Activated B cell treated with CpG ODN at 0.5 μM for 24 hours (primary cell): ENCODE results near the gene SLC16A4. TPM values are rescaled to one million over a fixed set of nuclear protein-coding genes. Genes with fewer than 3 reads are reported as not detected.
"Not testable (repeated sequence)": the region's sequence is repeated elsewhere in the genome, so short reads cannot be mapped to it uniquely, and the experiment has no call there.

ENCODE experiments used
- ATAC-seq: fragments of 200-7000 bp; cut with Tn5 transposase; one replicate; pipeline ENCODE4 v1.10.0; 2021; ENCODE audit warnings: low read depth, mild to moderate bottlenecking, moderate library complexity
- CTCF ChIA-PET: fragments of 350-600 bp; sonication (Branson Sonifier 250); formaldehyde crosslinking; loops from one replicate; lab custom pipeline; 2021; ENCODE audit warnings: antibody characterized with exemption; lab: Charles Lee
- POLR2A ChIA-PET: fragments of 350-600 bp; sonication (Branson Sonifier 250); formaldehyde crosslinking; loops from one replicate; lab custom pipeline; 2021; ENCODE audit warnings: antibody characterized with exemption; lab: Charles Lee
- DNase-seq: peaks from one replicate; pipeline ENCODE4 v3.0.0; 2022
- H3K27ac Mint-ChIP-seq: one replicate; pipeline ENCODE4 v1.8.0; 2020; ENCODE audit warnings: mixed read lengths
- H3K27me3 Mint-ChIP-seq: one replicate; pipeline ENCODE4 v1.8.0; 2021; ENCODE audit warnings: mixed read lengths
- H3K36me3 Mint-ChIP-seq: one replicate; pipeline ENCODE4 v1.8.0; 2021; ENCODE audit warnings: low read depth, mixed read lengths
- H3K4me1 Mint-ChIP-seq: one replicate; pipeline ENCODE4 v1.8.0; 2021; ENCODE audit warnings: mixed read lengths
- H3K4me3 Mint-ChIP-seq: one replicate; pipeline ENCODE4 v1.8.0; 2020; ENCODE audit warnings: mild to moderate bottlenecking, mixed read lengths
- H3K9me3 Mint-ChIP-seq: one replicate; pipeline ENCODE4 v1.8.0; 2020; ENCODE audit warnings: mixed read lengths
- CTCF ChIP-seq: fragments of 200-600 bp; IDR thresholded peaks from one replicate; pipeline ENCODE4 v1.8.0; 2022; ENCODE audit warnings: antibody characterized with exemption, mild to moderate bottlenecking
- intact Hi-C: fragments of 100-400 bp; cut with micrococcal nuclease; formaldehyde crosslinking; loops from one replicate; pipeline ENCODE4 v1.15.1; 2024
- total RNA-seq: library from RNA; stranded (reverse); gene quantifications from 2 replicates; pipeline ENCODE4 v1.2.3, GENCODE V29; 2022

Gene SLC16A4
- 0.89 and 1.3 TPM in 2 replicates for total RNA-seq

- Mint-ChIP-seq H3K27ac (no peak within 1 kb of the TSS), H3K4me3 (no peak within 1 kb of the TSS), H3K36me3 (peaks cover 17% of the 10 kb centered on the region), H3K9me3 (no peaks in the 10 kb centered on the region), H3K4me1 (peaks cover 39% of the 10 kb centered on the region), H3K27me3 (no peaks in the 10 kb centered on the region)
- intact Hi-C loops: no loop called here
- ChIA-PET POLR2A (interaction anchor here (1.2 kb wide), 1 partner anchor 53 kb away, joined by 4 read pairs; no protein-coding TSS in a partner anchor), CTCF (no interaction called here)
- DNase-seq (no peak), ATAC-seq (no peak)
- TF ChIP-seq CTCF: no peak
Observed at GRCh38 chr1:110390692-110391245, at the start of gene SLC16A4. SLC16A4 (minus strand) TSS chr1:110391026; CDS start chr1:110389323, 1,703 bp downstream.

DNA sequence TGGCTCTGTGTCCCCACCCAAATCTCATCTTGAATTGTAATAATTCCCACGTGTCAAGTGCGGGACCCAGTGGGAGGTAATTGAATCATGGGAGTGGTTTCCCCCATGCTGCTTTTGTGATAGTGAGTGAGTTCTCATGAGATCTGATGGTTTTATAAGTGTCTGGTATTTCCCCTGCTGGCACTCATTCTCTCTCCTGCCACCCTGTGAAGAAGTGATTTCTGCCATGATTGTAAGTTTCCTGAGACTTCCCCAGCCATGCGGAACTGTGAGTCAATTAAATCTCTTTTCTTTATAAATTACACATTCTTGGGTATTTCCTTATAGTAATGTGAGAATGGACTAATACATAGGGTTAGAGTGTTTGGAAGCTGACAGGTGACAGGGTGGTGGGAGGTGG is 49.0 kb upstream of the SLC16A4 start:
- H3K9me3 Mint-ChIP-seq, H3K4me3 Mint-ChIP-seq, ATAC-seq, intact Hi-C loops, H3K36me3 Mint-ChIP-seq, POLR2A ChIA-PET, DNase-seq, H3K4me1 Mint-ChIP-seq, H3K27ac Mint-ChIP-seq, CTCF ChIA-PET: not testable (repeated sequence)
- peaks cover 21% of the 10 kb centered on the region for H3K27me3 Mint-ChIP-seq

GRCh38 chr1:110438893-110439292 is 48.1 kb upstream of the SLC16A4 start:
- H3K4me1 Mint-ChIP-seq: no peaks in the 10 kb centered on the region
- no peak overlapping the region for H3K4me3 Mint-ChIP-seq
- H3K27ac Mint-ChIP-seq: no peak overlapping the region
- CTCF ChIA-PET: interaction anchor here (1.2 to 1.9 kb wide), 2 partner anchors 127 to 232 kb away, joined by 4 to 5 read pairs; no protein-coding TSS in a partner anchor
- no peaks in the 10 kb centered on the region for H3K9me3 Mint-ChIP-seq
- H3K36me3 Mint-ChIP-seq: no peaks in the 10 kb centered on the region
- POLR2A ChIA-PET: no interaction called here
- DNase-seq (no peak), ATAC-seq (no peak)
- H3K27me3 Mint-ChIP-seq: peaks cover 24% of the 10 kb centered on the region
- no peak for TF ChIP-seq CTCF
- intact Hi-C loops: no loop called here

DNA sequence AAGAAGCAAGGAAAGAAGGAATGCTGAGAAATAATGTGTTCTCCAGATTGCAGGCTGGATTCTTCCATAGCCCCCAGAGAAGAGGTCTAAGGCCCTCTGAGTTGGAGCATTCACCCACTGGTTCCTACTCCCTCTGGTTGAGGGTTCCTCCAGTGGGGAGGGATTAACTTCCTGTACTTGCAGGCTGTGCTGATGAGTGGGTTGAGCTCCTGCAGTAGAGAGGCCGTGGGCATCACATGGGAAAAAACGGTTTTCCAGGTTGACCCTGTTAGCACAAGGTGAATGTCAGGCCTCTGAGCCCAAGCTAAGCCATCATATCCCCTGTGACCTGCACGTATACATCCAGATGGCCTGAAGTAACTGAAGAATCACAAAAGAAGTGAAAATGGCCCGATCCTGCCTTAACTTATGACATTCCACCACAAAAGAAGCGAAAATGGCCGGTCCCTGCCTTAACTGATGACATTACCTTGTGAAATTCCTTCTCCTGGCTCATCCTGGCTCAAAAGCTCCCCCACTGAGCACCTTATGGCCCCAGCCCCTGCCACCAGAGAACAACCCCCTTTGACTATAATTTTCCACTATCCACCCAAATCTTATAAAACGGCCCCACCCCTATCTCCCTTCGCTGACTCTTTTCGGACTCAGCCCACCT is 46.9 kb upstream of the SLC16A4 start:
- H3K9me3 Mint-ChIP-seq, H3K4me3 Mint-ChIP-seq, H3K4me1 Mint-ChIP-seq, POLR2A ChIA-PET, DNase-seq, intact Hi-C loops, H3K36me3 Mint-ChIP-seq, H3K27ac Mint-ChIP-seq, ATAC-seq: not testable (repeated sequence)
- peaks cover 28% of the 10 kb centered on the region for H3K27me3 Mint-ChIP-seq
- CTCF ChIA-PET: interaction anchor here (1.2 to 1.9 kb wide), 2 partner anchors 125 to 231 kb away, joined by 4 to 5 read pairs; no protein-coding TSS in a partner anchor

DNA sequence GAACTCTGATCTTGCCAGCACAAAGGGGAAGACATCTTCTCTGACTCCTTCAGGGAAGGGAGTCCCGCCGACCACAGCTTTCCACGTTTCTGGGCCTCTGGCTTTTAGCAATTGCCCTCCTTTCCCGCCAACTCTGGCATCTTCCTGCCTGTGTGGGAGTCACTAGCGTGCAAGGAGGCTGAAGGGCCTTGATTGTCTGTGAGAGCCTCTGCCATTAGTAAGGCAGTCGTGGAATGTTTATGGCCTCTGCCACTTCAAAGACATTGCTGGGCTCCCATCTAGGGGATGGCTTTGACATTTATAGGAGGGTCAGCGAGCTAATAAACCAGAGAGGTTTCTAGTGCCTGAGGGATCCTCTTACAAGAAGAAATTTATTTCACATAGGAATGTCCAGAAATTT is 45.8 kb upstream of the SLC16A4 start:
- ATAC-seq (no peak), DNase-seq (no peak)
- H3K4me3 Mint-ChIP-seq: no peak overlapping the region
- H3K27ac Mint-ChIP-seq: no peak overlapping the region
- no peaks in the 10 kb centered on the region for H3K9me3 Mint-ChIP-seq
- H3K36me3 Mint-ChIP-seq: no peaks in the 10 kb centered on the region
- no peak for TF ChIP-seq CTCF
- peaks cover 30% of the 10 kb centered on the region for H3K27me3 Mint-ChIP-seq
- POLR2A ChIA-PET: no interaction called here
- no peaks in the 10 kb centered on the region for H3K4me1 Mint-ChIP-seq
- CTCF ChIA-PET: interaction anchor here (1.8 kb wide), 1 partner anchor 59 kb away, joined by 4 read pairs; no protein-coding TSS in a partner anchor
- intact Hi-C loops: no loop called here

DNA sequence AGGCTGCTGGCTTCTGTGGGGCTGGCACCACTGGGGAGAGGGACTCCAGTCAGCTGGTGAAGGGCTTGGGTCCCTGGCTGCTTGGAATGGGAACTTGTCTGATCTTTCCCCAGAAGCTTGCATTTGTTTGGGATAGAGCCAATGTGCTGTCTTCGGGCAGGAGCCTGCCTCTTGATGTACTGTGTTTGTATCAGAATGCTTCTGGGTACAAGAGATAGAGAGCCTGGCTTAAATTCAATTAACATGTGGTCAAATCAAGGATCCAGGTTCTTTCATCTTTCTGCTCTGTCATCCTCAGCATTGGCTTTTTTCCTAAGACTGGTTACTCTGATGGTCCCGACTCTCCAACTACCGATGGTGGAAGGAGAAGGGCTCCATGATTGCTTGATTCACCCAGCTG is 44.1 kb upstream of the SLC16A4 start:
- TF ChIP-seq CTCF: no peak
- intact Hi-C loops: no loop called here
- Mint-ChIP-seq H3K4me3 (no peak overlapping the region), H3K4me1 (no peaks in the 10 kb centered on the region), H3K36me3 (no peaks in the 10 kb centered on the region), H3K9me3 (no peaks in the 10 kb centered on the region), H3K27me3 (peaks cover 29% of the 10 kb centered on the region), H3K27ac (no peak overlapping the region)
- DNase-seq (no peak), ATAC-seq (no peak)
- POLR2A ChIA-PET: interaction anchor here (0.5 kb wide), 1 partner anchor 670 kb away, joined by 3 read pairs; no protein-coding TSS in a partner anchor
- CTCF ChIA-PET: interaction anchor here (0.7 kb wide), 1 partner anchor 64 kb away, joined by 3 read pairs; no protein-coding TSS in a partner anchor
